Fibroblast of lung (primary cell): Measurements from ENCODE around the gene MYOZ2.

Experiments
- CTCF ChIP-seq, 2 donors: IDR thresholded peaks in 1 of 2; conservative IDR thresholded peaks in 1 of 2; 1 replicate in 1 of 2; 2 replicates in 1 of 2; pipeline ENCODE4 v1.5.1; 2011 to 2012; ENCODE audit warnings: low read length in 2 of 2, control low read depth in 1 of 2, inconsistent platforms in 1 of 2, low read depth in 1 of 2, mild to moderate bottlenecking in 1 of 2
- EZH2 ChIP-seq: IDR thresholded peaks from 2 replicates; pipeline ENCODE4 v1.5.1; 2012; ENCODE audit warnings: low read length, control low read depth, mild to moderate bottlenecking; ENCODE audit errors: missing control alignments

- no peak for TF ChIP-seq CTCF (conservative IDR thresholded peaks at IDR 0.05 in 1 of 2, IDR thresholded peaks at IDR 0.05 in 1 of 2; ENCODE audit: low read depth in 1 of 2, low read length in 2 of 2)
- no peak for TF ChIP-seq EZH2
These were observed 95.9 kb downstream of the MYOZ2 start for GRCh38 chr4:119231491-119231890.
